Endothelial cell of hepatic sinusoid (primary cell): ENCODE data around the gene COL18A1.
"Not testable (repeated sequence)": the region's sequence is repeated elsewhere in the genome, so short reads cannot be mapped to it uniquely, and the experiment has no call there.

Experiments used
- in situ Hi-C: cut with HindIII; loops from 2 replicates; pipeline ENCODE4 v1.10.0; 2017; ENCODE audit warnings: low sequenced_read_pairs

The COL18A1 gene

GRCh38 chr21:45552696-45553391 is 147.9 kb downstream of the COL18A1 start:
- in situ Hi-C loops, result no loop called here

GRCh38 chr21:45554477-45555175 is 149.7 kb downstream of the COL18A1 start:
- in situ Hi-C loops, result no loop called here

- in situ Hi-C loops, result no loop called here
These were observed 150.2 kb downstream of the COL18A1 start for GRCh38 chr21:45555251-45555556.

GRCh38 chr21:45555557-45556301 is 150.8 kb downstream of the COL18A1 start:
- in situ Hi-C loops, result no loop called here

GRCh38 chr21:45556302-45556644 is 151.3 kb downstream of the COL18A1 start:
- in situ Hi-C loops, result no loop called here

- in situ Hi-C loops, result no loop called here
These were observed 152.0 kb downstream of the COL18A1 start for GRCh38 chr21:45556645-45557615.

- in situ Hi-C loops, result no loop called here
These were observed 152.7 kb downstream of the COL18A1 start for GRCh38 chr21:45557616-45558043.

- in situ Hi-C loops, result no loop called here
These were observed 153.2 kb downstream of the COL18A1 start for GRCh38 chr21:45558044-45558721.

GRCh38 chr21:45559216-45560105 is 154.5 kb downstream of the COL18A1 start:
- in situ Hi-C loops, result no loop called here

- in situ Hi-C loops, result no loop called here
These were observed 155.4 kb downstream of the COL18A1 start for GRCh38 chr21:45560106-45561021.

- in situ Hi-C loops, result not testable (repeated sequence)
These were observed 156.3 kb downstream of the COL18A1 start for GRCh38 chr21:45561241-45561640.

GRCh38 chr21:45562402-45562801 is 157.4 kb downstream of the COL18A1 start:
- in situ Hi-C loops, result no loop called here

- in situ Hi-C loops, result no loop called here
These were observed 158.0 kb downstream of the COL18A1 start for GRCh38 chr21:45562965-45563364.
